NCI-H345 treated with DMSO at 0.1 percent for 48 hours (cell line): ENCODE measurements around the gene GABRE.
"Not testable (repeated sequence)": the region's sequence is repeated elsewhere in the genome, so short reads cannot be mapped to it uniquely, and the experiment has no call there.

Source experiments
- DNase-seq: peaks from one replicate; lab custom pipeline; 2025; ENCODE audit not compliant: unreplicated experiment; lab: John Stamatoyannopoulos, UW

The GABRE gene

DNA sequence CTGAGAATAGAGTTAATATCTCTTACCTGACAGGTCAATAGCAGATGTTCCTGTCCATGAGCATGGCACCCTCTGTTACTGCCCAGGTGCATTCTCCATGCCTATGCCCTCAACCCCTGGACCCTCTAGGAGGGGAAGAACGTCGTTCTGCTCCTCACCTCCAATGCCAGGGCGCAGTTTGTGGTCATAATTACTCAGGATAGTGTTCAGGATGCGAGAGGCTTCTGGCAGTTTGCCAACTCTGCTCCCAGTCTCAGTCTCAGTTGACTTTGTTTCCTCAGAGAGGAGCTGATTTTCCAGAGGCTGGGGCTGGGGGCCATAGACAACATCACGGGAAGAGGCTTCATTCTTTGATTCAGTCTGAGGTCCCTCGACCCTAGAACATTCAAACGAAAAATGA is 4.4 kb downstream of the GABRE start:
- no peak for DNase-seq

DNA sequence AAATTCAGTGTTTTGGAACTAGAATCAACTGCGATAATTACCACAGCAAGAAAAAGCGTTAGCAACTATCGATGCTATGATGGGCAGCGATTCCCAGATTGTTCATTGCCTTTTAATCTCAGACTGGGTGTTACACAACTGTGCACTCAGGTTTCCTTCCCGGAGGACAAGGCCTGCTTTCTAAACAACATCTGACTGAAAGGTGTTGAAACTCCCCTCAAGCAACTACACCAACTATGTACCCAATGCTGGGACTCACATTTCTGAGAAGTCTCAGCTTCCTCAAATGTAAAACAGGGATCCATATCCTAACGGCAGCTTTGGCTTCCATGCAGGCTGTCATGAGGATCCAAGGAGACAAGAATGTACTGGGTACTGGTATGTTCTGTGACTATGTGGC is 8.2 kb downstream of the GABRE start:
- no peak for DNase-seq

DNA sequence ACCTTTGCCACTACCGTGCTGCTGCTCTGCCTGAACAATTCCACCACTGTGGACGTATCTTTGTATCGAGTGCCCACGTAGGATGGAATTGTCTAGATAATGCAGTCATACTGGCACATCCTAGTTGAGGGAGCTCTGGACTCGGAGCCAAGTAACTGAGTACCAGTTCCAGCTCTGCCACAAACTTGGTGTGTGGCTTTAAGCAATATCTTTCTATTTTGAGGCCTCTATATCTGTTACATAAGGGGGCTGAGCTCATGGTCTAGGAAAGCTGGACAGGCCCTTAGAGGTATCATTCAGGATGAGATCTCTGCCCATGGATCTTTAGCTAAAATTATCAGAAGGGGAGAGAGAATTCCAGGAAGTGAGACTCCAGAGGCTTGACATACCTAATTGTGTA is 12.4 kb downstream of the GABRE start:
- DNase-seq, result no peak

DNA sequence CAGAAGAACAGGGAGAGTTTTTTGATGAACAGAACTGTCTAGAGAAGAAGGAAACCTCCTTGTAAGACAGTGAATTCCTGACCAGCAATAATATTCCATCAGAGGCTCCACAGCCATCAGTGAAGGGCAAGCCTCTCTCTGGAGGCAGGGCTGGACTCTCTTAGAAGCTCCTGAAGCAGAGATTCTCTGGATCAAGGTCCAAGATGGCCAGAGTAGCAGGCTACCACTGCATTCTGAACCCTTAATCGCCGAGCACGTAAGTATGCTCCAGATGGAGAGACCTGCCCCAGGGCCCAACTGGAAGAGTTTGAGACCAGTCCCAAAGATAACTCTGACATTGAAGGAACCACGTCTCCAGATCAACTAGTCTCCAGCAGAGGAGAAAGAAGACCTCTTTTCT is 16.4 kb downstream of the GABRE start:
- no peak for DNase-seq

DNA sequence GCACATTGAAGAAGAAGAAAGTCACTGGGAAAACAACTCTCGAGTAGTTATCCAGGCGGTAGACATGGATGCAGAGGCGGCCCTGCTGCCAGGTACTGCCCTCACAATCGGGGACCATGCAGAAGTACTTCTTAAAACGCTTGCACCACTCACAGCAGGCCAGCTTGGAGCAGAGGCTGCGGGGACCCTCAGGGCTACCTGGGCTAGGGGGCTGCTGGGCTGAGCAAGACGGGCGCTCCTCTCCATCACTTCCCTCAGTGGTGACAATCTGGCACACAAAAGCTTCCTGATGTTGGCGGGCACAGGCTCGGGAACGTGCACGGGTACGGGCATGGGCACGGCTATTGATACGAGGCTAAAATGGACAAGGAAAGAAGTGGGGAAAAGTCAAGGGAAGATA is 19.7 kb downstream of the GABRE start:
- DNase-seq, result no peak

DNA sequence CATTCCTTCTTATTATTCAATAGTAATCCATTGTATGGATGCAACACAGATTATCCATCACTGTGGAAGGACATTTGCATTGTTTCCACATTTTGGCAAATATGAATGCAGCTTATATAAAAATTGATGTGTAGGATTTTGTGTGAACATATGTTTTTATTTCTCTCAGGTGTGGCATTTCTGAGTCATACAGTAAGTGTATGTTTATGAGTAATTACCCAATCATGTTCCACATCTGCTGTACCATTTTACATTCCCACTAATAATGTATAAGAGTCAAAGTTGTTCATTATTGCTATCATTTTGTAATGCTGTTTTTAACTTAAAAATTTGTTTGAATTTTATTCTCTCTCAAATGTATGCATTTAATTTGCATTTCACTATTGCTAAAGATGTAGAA is 36.3 kb downstream of the GABRE start:
- no peak for DNase-seq

DNA sequence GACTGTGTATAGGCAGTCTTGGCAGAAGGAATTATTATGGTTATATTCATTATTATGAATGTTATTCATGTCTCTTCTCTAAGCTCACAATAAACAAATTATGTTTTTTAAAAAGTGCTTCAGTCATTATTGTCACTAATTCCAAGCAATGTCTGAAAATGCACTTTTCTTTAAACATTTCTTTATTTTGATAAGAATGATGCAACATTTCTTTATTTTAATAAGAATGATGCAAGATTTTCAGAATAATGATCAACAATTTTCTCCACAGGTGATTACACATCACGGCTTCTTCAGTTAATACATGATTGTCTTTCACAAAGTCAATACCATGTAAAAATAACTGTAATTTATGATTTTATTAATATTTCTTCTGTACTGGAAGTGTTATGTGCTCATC is 39.1 kb downstream of the GABRE start:
- no peak for DNase-seq

DNA sequence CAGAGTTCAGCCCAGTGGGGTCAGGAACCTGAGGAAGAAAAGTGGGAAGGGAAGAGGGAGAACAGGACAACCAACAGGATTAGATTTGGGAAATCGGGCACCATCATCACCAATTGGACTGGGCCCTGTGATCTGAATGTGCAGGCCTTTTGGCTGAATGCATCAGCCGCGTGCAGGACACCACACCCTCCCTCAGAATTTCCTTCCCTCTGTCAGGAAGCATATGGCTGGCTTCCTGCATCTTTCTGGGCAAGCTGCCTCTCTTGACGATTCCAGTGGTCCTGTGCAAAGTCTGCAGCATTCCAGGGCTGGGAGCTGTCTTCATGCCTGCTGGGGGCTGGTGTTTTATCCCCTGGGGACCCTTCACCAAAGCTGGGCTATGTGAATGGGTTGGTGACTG is 45.4 kb downstream of the GABRE start:
- DNase-seq, result no peak

DNA sequence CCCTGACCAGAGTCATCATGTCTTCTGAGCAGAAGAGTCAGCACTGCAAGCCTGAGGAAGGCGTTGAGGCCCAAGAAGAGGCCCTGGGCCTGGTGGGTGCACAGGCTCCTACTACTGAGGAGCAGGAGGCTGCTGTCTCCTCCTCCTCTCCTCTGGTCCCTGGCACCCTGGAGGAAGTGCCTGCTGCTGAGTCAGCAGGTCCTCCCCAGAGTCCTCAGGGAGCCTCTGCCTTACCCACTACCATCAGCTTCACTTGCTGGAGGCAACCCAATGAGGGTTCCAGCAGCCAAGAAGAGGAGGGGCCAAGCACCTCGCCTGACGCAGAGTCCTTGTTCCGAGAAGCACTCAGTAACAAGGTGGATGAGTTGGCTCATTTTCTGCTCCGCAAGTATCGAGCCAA is 50.8 kb downstream of the GABRE start:
- DNase-seq, result no peak

DNA sequence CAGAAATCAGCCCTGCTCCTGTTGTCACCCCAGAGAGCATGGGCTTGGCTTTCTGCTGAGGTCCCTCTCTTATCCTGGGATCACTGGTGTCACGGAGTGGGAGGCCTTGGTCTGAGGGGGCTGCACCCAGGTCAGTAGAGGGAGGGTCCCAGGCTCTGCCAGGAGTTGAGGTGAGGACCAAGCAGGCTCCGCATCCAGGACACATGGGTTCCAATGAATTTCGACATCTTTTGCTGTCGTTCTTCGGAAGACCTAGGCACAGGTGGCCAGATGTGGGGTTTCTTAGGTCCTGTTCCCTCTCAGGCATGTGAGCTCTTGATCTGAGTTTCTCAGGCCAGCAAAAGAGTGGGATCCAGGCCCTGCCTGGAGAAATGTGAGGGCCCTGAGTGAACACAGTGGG is 51.8 kb downstream of the GABRE start:
- no peak for DNase-seq

DNA sequence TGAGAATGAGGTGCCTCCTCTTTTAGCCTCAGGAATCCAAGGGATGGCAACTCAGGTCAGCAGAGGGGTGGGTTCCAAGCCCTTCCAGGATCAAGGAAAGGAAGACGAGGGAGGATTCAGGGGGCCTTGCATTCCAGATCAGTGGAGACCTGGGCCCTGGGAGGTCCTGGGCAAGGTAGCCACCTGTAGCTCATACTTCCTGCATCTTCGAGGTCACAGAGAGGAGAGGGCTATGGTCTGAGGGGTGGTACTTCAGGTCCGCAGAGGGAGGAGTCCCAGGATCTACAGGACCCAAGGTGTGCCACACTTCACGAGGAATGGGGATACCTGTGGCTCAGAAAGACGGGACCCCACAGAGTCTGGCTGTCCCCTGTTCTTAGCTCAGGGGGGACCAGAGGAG is 52.6 kb downstream of the GABRE start:
- no peak for DNase-seq

DNA sequence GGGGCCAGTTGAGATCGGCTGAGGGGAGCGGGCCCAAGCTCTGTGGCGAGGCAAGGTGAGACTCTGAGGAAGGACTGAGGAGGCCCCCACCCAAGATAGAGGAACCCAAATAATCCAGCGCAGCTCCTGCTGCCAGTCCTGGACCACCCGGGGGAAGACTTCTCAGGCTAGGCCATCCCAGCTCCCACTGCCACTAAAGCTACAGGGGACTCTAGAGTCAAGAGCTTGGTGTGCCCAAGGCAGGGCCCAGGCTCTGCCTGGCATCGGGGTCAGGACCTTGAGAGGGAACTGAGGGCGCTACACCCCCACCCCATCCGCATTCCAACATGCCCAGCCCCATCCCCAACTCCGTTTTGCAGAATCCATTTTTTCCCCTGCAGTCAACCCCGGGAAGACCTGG is 53.2 kb downstream of the GABRE start:
- no peak for DNase-seq

DNA sequence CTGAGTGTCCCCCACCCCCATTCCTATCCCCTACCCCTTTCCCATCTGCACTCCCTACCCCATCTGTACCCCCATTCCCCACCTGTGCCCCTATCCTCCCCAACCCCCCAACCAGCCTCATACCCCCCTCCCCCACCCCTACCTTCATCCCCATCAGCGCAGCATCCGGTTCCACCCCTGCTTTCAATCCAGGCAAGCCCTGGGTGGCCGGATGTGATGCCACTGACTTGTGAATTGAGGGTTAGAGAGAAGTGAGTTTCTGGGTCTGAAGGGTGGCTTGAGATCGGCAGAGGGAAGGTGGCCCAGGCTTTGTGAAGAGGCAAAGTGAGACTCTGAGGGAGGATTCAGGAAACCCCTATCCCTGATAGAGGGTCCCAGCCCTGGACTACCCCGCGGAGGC is 53.9 kb downstream of the GABRE start:
- DNase-seq, result no peak

DNA sequence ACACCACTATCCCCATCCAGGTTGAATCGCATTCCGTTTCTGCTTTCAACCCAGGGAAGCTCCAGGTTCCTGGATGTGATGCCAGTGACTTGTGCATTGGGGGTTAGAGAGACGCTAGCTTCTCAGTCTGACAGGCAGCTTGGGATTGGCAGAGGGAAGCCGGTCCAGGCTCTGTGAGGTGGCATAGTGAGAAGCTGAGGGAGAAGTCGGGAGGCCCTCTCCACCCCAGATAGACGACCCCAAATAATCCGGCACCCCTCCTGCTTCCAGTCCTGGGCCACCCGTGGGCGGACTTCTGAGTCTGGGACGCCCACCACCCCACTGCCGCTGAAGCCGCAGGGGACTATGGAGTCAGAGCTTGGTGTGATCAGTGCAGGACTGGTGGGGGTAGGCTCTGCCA is 54.4 kb downstream of the GABRE start:
- DNase-seq, result no peak

DNA sequence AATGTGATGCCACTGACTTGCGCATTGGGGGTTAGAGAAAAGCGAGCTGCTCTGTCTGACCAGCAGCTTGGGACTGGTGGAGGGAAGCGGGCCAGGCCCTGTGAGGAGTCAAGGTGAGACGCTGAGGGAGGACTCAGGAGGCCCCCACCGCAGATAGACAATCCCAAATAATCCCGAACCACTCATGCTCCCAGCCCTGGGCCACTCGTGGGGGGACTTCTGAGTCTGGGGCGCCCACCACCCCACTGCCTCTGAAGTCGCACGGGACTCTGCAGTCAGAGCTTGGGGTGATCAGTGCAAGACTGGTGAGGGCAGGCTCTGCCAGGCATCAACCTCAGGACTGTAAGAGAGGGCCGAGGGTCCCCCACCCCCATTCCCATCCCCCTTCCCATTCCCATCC is 54.9 kb downstream of the GABRE start:
- no peak for DNase-seq

DNA sequence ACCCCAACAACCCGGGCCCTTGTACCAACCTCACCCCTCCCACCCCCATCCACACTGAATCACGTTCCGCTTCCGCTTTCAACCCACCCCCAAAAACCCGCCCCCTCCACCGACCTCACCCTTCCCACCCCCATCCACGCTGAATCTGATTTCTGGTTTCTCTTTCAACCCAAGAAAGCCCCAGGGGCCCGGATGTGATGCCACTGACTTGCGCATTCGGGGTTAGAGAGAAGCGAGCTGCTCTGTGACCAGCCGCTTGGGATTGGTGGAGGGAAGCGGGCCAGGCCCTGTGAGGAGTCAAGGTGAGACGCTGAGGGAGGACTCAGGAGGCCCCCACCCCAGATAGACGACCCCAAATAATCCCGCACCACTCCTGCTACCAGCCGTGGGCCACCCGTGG is 55.7 kb downstream of the GABRE start:
- not testable (repeated sequence) for DNase-seq

DNA sequence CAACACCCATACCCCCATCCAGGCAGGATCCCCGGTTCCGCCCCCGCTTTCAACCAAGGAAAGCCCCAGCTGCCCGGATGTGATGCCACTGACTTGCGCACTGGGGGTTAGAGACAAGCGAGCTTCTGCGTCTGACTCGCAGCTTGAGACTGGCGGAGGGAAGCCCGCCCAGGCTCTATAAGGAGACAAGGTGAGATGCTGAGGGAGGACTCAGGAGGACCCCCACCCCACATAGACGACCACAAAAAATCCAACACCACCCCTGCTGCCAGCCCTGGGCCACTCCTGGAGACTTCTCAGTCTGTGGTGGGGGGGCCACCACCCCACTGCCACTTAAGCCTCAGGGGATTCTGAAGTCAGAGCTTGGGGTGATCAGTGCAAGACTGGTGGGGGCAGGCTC is 61.7 kb downstream of the GABRE start, which contains the start of gene MAGEA4:
Gene MAGEA4 (plus strand): TSS at position 110 of the 400 bp plus-strand sequence. CDS start 10,776 bp downstream, outside the sequence.
- DNase-seq, result no peak

DNA sequence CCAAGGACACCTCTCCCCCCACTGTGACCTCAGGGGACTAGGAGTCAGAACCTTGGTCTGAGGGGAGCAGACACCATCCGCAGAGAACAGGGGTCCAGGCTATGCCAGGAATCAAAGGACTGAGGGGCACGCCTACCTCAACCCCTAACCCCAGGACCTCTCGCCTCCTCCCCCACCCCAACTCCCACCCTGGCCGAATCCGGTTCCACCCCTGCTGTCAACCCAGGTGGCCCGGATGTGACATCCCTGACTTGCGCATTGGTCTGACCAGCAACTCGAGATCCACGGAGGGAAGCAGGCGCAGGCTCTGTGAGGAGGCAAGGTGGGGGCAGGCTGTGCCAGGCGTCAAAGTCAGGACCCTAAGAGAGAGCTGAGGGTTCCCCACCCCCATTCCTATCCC is 62.3 kb downstream of the GABRE start:
- DNase-seq, result no peak

DNA sequence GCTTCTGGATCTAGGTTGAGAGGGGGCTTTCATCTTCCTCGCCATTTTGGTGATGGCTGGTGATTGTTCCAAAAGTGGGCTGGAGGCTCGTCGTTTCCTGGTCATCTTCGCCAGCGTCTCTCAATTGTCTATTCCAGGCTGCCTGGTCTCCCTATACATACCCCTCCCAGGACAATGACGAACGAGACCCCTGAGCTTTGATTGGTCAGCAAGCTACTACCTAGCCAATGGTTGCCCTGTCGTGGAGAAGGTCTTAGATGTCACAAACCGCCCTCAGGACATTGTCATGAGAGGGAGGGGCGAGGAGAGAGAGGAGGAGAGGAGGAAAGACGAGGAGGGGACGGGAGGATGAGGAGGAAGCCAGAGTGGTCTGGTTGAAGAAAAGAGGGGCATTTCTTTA is 69.5 kb downstream of the GABRE start:
- no peak for DNase-seq
